HepG2 (cell line): ENCODE measurements around the gene KLHDC8B. TPM values are rescaled to one million over a fixed set of nuclear protein-coding genes. Genes with fewer than 3 reads are reported as not detected.

Source experiments
- ATAC-seq: fragments of 200-7000 bp; cut with Tn5 transposase; 3 replicates; pipeline ENCODE4 v1.9.1; 2020; ENCODE audit warnings: mild to moderate bottlenecking, moderate library complexity
- BruUV-seq: library from RNA; stranded (reverse); fragments of 400-500 nt; replicated peaks from 2 replicates; lab custom pipeline; 2021; lab: Mats Ljungman, UMichigan
- CTCF ChIA-PET: fragments of 300-600 bp; formaldehyde crosslinking; extraction: SDS; loops from one replicate; lab custom pipeline; 2021; ENCODE audit warnings: low total read pairs, inconsistent platforms, low intra/inter-chr PET ratio; lab: Yijun Ruan, JAX
- POLR2A ChIA-PET: fragments of 350-600 bp; sonication (Branson Sonifier 250); formaldehyde crosslinking; loops from one replicate; lab custom pipeline; 2020; ENCODE audit warnings: antibody characterized with exemption, inconsistent platforms; lab: Yijun Ruan, JAX
- DNase-seq: peaks from one replicate; pipeline ENCODE4 v3.0.0-alpha.2; 2015; ENCODE audit warnings: low spot score
- FAIRE-seq: peaks from 3 replicates; lab custom pipeline; 2011; peaks lifted over from hg19 to GRCh38; lab: Jason Lieb, UNC
- H2AFZ ChIP-seq: one replicate; pipeline ENCODE4 v1.6.1; 2011; ENCODE audit warnings: low read length, inconsistent platforms
- H3K27ac ChIP-seq: fragments of 300-600 bp; 3 replicates; pipeline ENCODE4 v1.8.0; 2011; ENCODE audit warnings: mixed run types, mild to moderate bottlenecking, mixed read lengths, low read length, inconsistent platforms; ENCODE audit not compliant: insufficient read depth; ENCODE audit errors: extremely low read length
- H3K27me3 ChIP-seq, 2 experiments: fragments of 200-600 bp in 1 of 2; 2 replicates in 1 of 2; 3 replicates in 1 of 2; pipeline versions ENCODE4 v1.6.0 to v1.8.0; 2011; ENCODE audit warnings: low read length in 2 of 2, mild to moderate bottlenecking in 2 of 2, moderate library complexity in 2 of 2, inconsistent platforms in 1 of 2; ENCODE audit not compliant: insufficient read depth in 2 of 2, control insufficient read depth in 1 of 2
- H3K36me3 ChIP-seq, 2 experiments: fragments of 200-600 bp in 1 of 2; replicated peaks in 1 of 2; 2 replicates in 1 of 2; 3 replicates in 1 of 2; pipeline versions ENCODE4 v1.5.1 to v1.8.0; 2011; ENCODE audit warnings: low read length in 2 of 2, inconsistent platforms in 1 of 2; ENCODE audit not compliant: insufficient read depth in 2 of 2, control insufficient read depth in 1 of 2
- H3K4me1 ChIP-seq: 2 replicates; pipeline ENCODE4 v1.5.1; 2012; ENCODE audit warnings: low read length, inconsistent platforms; ENCODE audit not compliant: insufficient read depth
- H3K4me2 ChIP-seq: 2 replicates; pipeline ENCODE4 v1.6.0; 2011; ENCODE audit warnings: low read depth, low read length, inconsistent platforms
- H3K4me3 ChIP-seq, 3 experiments: fragments of 200-600 bp in 1 of 3; sonication (generic), shearing (Covaris generic) in 1 of 3; replicated peaks in 1 of 3; 2 replicates each; pipeline ENCODE4 v1.5.1; 2011 to 2016; ENCODE audit warnings: low read length in 3 of 3, inconsistent platforms in 2 of 3, low read depth in 2 of 3, mild to moderate bottlenecking in 2 of 3, control low read depth in 1 of 3, mixed read lengths in 1 of 3; ENCODE audit not compliant: insufficient read depth in 1 of 3
- H3K79me2 ChIP-seq: one replicate; pipeline ENCODE4 v1.6.1; 2011; ENCODE audit warnings: low read length, inconsistent platforms; ENCODE audit not compliant: insufficient read depth
- H3K9ac ChIP-seq: 2 replicates; pipeline ENCODE4 v1.6.0; 2011; ENCODE audit warnings: mild to moderate bottlenecking, low read depth, low read length, inconsistent platforms; ENCODE audit not compliant: insufficient read depth
- H3K9me3 ChIP-seq: 2 replicates; pipeline ENCODE4 v1.5.1; 2012; ENCODE audit warnings: mild to moderate bottlenecking, low read length
- H4K20me1 ChIP-seq: 2 replicates; pipeline ENCODE4 v1.6.0; 2011; ENCODE audit warnings: inconsistent platforms, mild to moderate bottlenecking, low read length, moderate library complexity; ENCODE audit not compliant: insufficient read depth
- ADNP ChIP-seq: sonication (generic); formaldehyde crosslinking; IDR thresholded peaks from 2 replicates; pipeline ENCODE4 v1.4.0; 2020; ENCODE audit warnings: missing genetic modification reagents
- HOXA5 ChIP-seq: sonication (generic); formaldehyde crosslinking; IDR thresholded peaks from 2 replicates; pipeline ENCODE4 v1.4.0; 2020; ENCODE audit warnings: missing genetic modification reagents
- LCORL ChIP-seq, 2 experiments: fragments of 450-650 bp in 1 of 2; sonication (generic) in 1 of 2; formaldehyde crosslinking in 1 of 2; IDR thresholded peaks; 2 replicates each; pipeline versions ENCODE4 v1.5.0 to v1.6.1; 2017 to 2020; ENCODE audit warnings: antibody characterized with exemption in 1 of 2, missing genetic modification reagents in 1 of 2
- NCOA1 ChIP-seq: sonication (generic); formaldehyde crosslinking; IDR thresholded peaks from 2 replicates; pipeline ENCODE4 v1.9.0; 2021; ENCODE audit warnings: missing genetic modification reagents
- NFE2L1 ChIP-seq: sonication (generic); formaldehyde crosslinking; IDR thresholded peaks from 2 replicates; pipeline ENCODE4 v1.4.0; 2020; ENCODE audit warnings: missing genetic modification reagents, mild to moderate bottlenecking, borderline replicate concordance
- NPAS2 ChIP-seq: sonication (generic); formaldehyde crosslinking; IDR thresholded peaks from 2 replicates; pipeline ENCODE4 v1.8.0; 2022; ENCODE audit warnings: mild to moderate bottlenecking, missing genetic modification reagents, borderline replicate concordance
- SOX13 ChIP-seq, 3 experiments: fragments of 450-650 bp in 1 of 3; sonication (generic) in 1 of 3; formaldehyde crosslinking in 1 of 3; IDR thresholded peaks in 2 of 3; conservative IDR thresholded peaks in 1 of 3; 2 replicates each; pipeline versions ENCODE4 v1.5.0 to v1.6.1; 2016 to 2020; ENCODE audit warnings: antibody characterized with exemption in 1 of 3, mild to moderate bottlenecking in 1 of 3, missing compliant biosample characterization in 1 of 3, missing genetic modification reagents in 1 of 3, moderate library complexity in 1 of 3
- ZNF124 ChIP-seq: sonication (generic); formaldehyde crosslinking; IDR thresholded peaks from 2 replicates; pipeline ENCODE4 v1.4.0; 2020; ENCODE audit warnings: missing genetic modification reagents
- ZNF232 ChIP-seq: sonication (generic); formaldehyde crosslinking; IDR thresholded peaks from 2 replicates; pipeline ENCODE4 v1.4.0; 2020; ENCODE audit warnings: missing genetic modification reagents, borderline replicate concordance
- ZNF333 ChIP-seq: sonication (generic); formaldehyde crosslinking; IDR thresholded peaks from 2 replicates; pipeline ENCODE4 v1.4.0; 2020; ENCODE audit warnings: mild to moderate bottlenecking, missing genetic modification reagents, borderline replicate concordance
- WGBS: methylation state at CpG from one replicate; pipeline ENCODE4 v1.1.6; 2017; ENCODE audit warnings: low lambda C conversion rate; 5-methylcytosine and 5-hydroxymethylcytosine counted together
- in situ Hi-C: cut with HindIII; loops from 2 replicates; pipeline ENCODE4 v1.10.0; 2017; ENCODE audit warnings: low pct_unique_long_range_greater_than_20kb; ENCODE audit not compliant: extremely low pct_ligation_motif_present
- intact Hi-C: fragments of 100-400 bp; cut with micrococcal nuclease; formaldehyde crosslinking; loops from one replicate; pipeline ENCODE4 v1.10.0; 2022; ENCODE audit not compliant: unreplicated experiment
- polyA plus RNA-seq, 8 experiments: library from polyadenylated mRNA; depleted of rRNA in 3 of 8; stranded (reverse) in 7 of 8; unstranded in 1 of 8; fragments of >200 nt; fragmentation: Illumina TruSeq in 4 of 8; extraction: Trizol in 4 of 8; gene quantifications; 2 replicates each; pipeline versions ENCODE4 v1.2.1 to v1.2.3, GENCODE V29; 2011 to 2016; ENCODE audit warnings: low read depth in 4 of 8, missing spikeins in 1 of 8, mixed read lengths in 1 of 8; ENCODE audit not compliant: insufficient read depth in 1 of 8
- total RNA-seq, 5 experiments: library from RNA; depleted of rRNA; stranded (reverse); fragments of >200 nt; fragmentation: Illumina TruSeq; extraction: Trizol; gene quantifications; 2 replicates each; pipeline ENCODE4 v1.2.3, GENCODE V29; 2016; ENCODE audit warnings: low read depth in 1 of 5
- TF ChIP-seq, protein P1 (sequence below): sonication (generic); formaldehyde crosslinking; conservative IDR thresholded peaks from 2 replicates; pipeline ENCODE4 v1.4.0; 2020; ENCODE audit warnings: mild to moderate bottlenecking, missing genetic modification reagents, moderate library complexity
- TF ChIP-seq, protein P2 (sequence below): sonication (generic); formaldehyde crosslinking; IDR thresholded peaks from 2 replicates; pipeline ENCODE4 v1.8.1; 2023; ENCODE audit warnings: mild to moderate bottlenecking, inconsistent platforms, moderate library complexity, missing genetic modification reagents, borderline replicate concordance
- TF ChIP-seq, protein P3 (sequence below): sonication (generic); formaldehyde crosslinking; IDR thresholded peaks from 2 replicates; pipeline ENCODE4 v1.8.0; 2022; ENCODE audit warnings: mild to moderate bottlenecking, missing genetic modification reagents, borderline replicate concordance
- TF ChIP-seq, protein P4 (sequence below): sonication (generic); formaldehyde crosslinking; IDR thresholded peaks from 2 replicates; pipeline ENCODE4 v1.9.0; 2022; ENCODE audit warnings: low read depth, missing genetic modification reagents

KLHDC8B gene
- total and polyA plus RNA-seq, 2 of the 13 experiments (the other 11 are each of a cell fraction or from before 2014, with no cell fraction given) = 17.2 to 17.8 TPM

DNA sequence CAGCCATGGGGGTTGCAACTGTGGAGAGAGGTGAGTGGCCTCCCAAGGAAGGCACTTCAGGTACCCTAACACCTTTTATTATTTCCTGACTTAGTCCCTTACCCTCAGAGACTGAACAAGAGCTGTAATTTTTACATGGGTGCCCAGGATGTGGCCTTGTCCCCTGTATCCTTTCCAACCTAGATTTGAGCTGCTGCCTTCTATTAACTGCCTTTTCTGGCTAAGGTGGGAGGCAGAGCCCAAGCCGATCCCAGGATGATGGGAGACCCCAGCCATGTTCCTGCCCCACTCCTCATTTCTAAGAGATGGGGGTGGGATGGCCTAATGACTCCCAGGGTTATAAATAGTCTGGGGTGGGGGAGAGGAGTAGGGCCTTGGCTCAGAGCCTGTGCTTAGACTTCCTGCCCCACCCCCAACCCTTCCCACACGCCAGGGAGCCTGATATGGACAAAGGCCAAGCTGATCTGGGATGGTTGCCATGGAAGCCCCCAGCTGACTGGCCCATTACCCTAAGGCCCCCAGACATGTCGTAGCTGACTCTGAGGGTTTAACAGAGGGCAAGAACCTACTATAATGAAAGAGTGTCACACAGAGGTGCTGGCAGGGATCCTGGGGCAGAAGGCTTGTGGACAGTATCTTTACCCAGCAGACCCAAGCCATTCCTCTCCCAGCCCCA is 1.9 kb downstream of the KLHDC8B start:
- H3K79me2 ChIP-seq = no peaks in the 10 kb centered on the region
- H3K4me1 ChIP-seq = peaks cover 42% of the 10 kb centered on the region
- in situ Hi-C loops = loop anchor here (25.0 kb wide), 1 partner anchor 264 kb away; the partner anchor contains the start of gene NICN1
- H3K9me3 ChIP-seq = no peaks in the 10 kb centered on the region
- intact Hi-C loops = no loop called here
- H3K4me3 ChIP-seq = peak overlapping the region in 1 of 3 experiments; percentile 80; a peak in 2 of 6 replicates
- no peaks in the 10 kb centered on the region for H3K27me3 ChIP-seq
- H2AFZ ChIP-seq = no peak overlapping the region
- H3K9ac ChIP-seq = peak overlapping the region; percentile 81
- peak; percentile 41 for DNase-seq
- POLR2A ChIA-PET = no interaction called here
- no peak for ATAC-seq
- 13% methylated on average over 2 of the region's 3 CpGs for WGBS
- no peaks in the 10 kb centered on the region for H4K20me1 ChIP-seq
- peak; percentile 46 for FAIRE-seq
- peak overlapping the region; percentile 96 for H3K4me2 ChIP-seq
- TSS peak; percentile 24 for BruUV-seq
- peaks cover 0 to 1% of the 10 kb centered on the region in 2 experiments; a peak in 1 of 5 replicates for H3K36me3 ChIP-seq
- H3K27ac ChIP-seq = no peak overlapping the region
- CTCF ChIA-PET = no interaction called here
- no peak for TF ChIP-seq ADNP (CRISPR knock-in tag)
- TF ChIP-seq, protein P1, sequence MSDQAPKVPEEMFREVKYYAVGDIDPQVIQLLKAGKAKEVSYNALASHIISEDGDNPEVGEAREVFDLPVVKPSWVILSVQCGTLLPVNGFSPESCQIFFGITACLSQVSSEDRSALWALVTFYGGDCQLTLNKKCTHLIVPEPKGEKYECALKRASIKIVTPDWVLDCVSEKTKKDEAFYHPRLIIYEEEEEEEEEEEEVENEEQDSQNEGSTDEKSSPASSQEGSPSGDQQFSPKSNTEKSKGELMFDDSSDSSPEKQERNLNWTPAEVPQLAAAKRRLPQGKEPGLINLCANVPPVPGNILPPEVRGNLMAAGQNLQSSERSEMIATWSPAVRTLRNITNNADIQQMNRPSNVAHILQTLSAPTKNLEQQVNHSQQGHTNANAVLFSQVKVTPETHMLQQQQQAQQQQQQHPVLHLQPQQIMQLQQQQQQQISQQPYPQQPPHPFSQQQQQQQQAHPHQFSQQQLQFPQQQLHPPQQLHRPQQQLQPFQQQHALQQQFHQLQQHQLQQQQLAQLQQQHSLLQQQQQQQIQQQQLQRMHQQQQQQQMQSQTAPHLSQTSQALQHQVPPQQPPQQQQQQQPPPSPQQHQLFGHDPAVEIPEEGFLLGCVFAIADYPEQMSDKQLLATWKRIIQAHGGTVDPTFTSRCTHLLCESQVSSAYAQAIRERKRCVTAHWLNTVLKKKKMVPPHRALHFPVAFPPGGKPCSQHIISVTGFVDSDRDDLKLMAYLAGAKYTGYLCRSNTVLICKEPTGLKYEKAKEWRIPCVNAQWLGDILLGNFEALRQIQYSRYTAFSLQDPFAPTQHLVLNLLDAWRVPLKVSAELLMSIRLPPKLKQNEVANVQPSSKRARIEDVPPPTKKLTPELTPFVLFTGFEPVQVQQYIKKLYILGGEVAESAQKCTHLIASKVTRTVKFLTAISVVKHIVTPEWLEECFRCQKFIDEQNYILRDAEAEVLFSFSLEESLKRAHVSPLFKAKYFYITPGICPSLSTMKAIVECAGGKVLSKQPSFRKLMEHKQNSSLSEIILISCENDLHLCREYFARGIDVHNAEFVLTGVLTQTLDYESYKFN (CRISPR knock-in tag) = peak; percentile 64
- no peak for TF ChIP-seq LCORL (IDR thresholded peaks at IDR 0.05)
- TF ChIP-seq LCORL (CRISPR knock-in tag; IDR thresholded peaks at IDR 0.05) = no peak
- TF ChIP-seq, protein P2, sequence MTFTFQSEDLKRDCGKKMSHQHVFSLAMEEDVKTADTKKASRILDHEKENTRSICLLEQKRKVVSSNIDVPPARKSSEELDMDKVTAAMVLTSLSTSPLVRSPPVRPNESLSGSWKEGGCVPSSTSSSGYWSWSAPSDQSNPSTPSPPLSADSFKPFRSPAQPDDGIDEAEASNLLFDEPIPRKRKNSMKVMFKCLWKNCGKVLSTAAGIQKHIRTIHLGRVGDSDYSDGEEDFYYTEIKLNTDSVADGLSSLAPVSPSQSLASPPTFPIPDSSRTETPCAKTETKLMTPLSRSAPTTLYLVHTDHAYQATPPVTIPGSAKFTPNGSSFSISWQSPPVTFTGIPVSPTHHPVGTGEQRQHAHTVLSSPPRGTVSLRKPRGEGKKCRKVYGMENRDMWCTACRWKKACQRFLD = no peak
- no peak for TF ChIP-seq ZNF124 (CRISPR knock-in tag)
- no peak for TF ChIP-seq HOXA5 (CRISPR knock-in tag)
- TF ChIP-seq, protein P3, sequence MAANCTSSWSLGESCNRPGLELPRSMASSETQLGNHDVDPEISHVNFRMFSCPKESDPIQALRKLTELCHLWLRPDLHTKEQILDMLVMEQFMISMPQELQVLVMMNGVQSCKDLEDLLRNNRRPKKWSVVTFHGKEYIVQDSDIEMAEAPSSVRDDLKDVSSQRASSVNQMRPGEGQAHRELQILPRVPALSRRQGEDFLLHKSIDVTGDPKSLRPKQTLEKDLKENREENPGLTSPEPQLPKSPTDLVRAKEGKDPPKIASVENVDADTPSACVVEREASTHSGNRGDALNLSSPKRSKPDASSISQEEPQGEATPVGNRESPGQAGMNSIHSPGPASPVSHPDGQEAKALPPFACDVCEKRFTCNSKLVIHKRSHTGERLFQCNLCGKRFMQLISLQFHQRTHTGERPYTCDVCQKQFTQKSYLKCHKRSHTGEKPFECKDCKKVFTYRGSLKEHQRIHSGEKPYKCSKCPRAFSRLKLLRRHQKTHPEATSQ (CRISPR knock-in tag) = no peak
- TF ChIP-seq NFE2L1 = no peak
- TF ChIP-seq SOX13 (IDR thresholded peaks at IDR 0.05) = no peak
- no peak; a peak in 1 of 4 replicates for TF ChIP-seq SOX13 (CRISPR knock-in tag; conservative IDR thresholded peaks at IDR 0.05 in 1 of 2, IDR thresholded peaks at IDR 0.05 in 1 of 2)
- TF ChIP-seq NPAS2 = no peak
- TF ChIP-seq NCOA1 (CRISPR knock-in tag) = no peak
- TF ChIP-seq, protein P4, sequence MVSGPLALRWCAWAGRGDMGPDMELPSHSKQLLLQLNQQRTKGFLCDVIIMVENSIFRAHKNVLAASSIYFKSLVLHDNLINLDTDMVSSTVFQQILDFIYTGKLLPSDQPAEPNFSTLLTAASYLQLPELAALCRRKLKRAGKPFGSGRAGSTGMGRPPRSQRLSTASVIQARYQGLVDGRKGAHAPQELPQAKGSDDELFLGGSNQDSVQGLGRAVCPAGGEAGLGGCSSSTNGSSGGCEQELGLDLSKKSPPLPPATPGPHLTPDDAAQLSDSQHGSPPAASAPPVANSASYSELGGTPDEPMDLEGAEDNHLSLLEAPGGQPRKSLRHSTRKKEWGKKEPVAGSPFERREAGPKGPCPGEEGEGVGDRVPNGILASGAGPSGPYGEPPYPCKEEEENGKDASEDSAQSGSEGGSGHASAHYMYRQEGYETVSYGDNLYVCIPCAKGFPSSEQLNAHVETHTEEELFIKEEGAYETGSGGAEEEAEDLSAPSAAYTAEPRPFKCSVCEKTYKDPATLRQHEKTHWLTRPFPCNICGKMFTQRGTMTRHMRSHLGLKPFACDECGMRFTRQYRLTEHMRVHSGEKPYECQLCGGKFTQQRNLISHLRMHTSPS = no peak
- TF ChIP-seq ZNF333 = no peak
- TF ChIP-seq ZNF232 = no peak
